Tibial nerve (tissue), 4 donors: ENCODE results near the gene CISTR. TPM values are rescaled to one million over a fixed set of nuclear protein-coding genes. Genes with fewer than 3 reads are reported as not detected.
"Not testable (repeated sequence)": the region's sequence is repeated elsewhere in the genome, so short reads cannot be mapped to it uniquely, and the experiment has no call there.

Source experiments
- DNase-seq, 2 donors: peaks; one replicate each; pipeline ENCODE4 v3.0.0-alpha.2; 2019; ENCODE audit warnings: low spot score in 2 of 2
- H3K27ac ChIP-seq, 4 donors: fragments of 200-600 bp; sonication (generic) in 3 of 4; one replicate each; pipeline ENCODE4 v1.5.1; 2017 to 2019; ENCODE audit warnings: mild to moderate bottlenecking in 1 of 4
- H3K27me3 ChIP-seq, 2 donors: fragments of 200-600 bp; sonication (generic) in 1 of 2; one replicate each; pipeline versions ENCODE4 v1.5.1 to v1.6.0; 2017 to 2019
- H3K36me3 ChIP-seq, 3 donors: fragments of 200-600 bp; sonication (generic); one replicate each; pipeline ENCODE4 v1.5.1; 2018 to 2019
- H3K4me1 ChIP-seq, 4 donors: fragments of 200-600 bp; sonication (generic) in 3 of 4; one replicate each; pipeline ENCODE4 v1.5.1; 2017 to 2019
- H3K4me3 ChIP-seq, 4 donors: fragments of 200-600 bp; sonication (generic) in 3 of 4; one replicate each; pipeline ENCODE4 v1.5.1; 2017 to 2019; ENCODE audit warnings: mild to moderate bottlenecking in 1 of 4, moderate library complexity in 1 of 4
- H3K9me3 ChIP-seq, 4 donors: fragments of 200-600 bp; sonication (generic) in 3 of 4; one replicate each; pipeline ENCODE4 v1.5.1; 2017 to 2019
- CTCF ChIP-seq, 5 experiments: fragments of 200-600 bp in 3 of 5; fragments of 450-650 bp in 2 of 5; sonication (generic) in 3 of 5; IDR thresholded peaks; one replicate each; pipeline ENCODE4 v1.5.1; 2016 to 2019; ENCODE audit warnings: antibody characterized with exemption in 5 of 5, mild to moderate bottlenecking in 3 of 5, moderate library complexity in 2 of 5
- EP300 ChIP-seq, 2 donors: sonication (generic); formaldehyde crosslinking; IDR thresholded peaks; one replicate each; pipeline ENCODE4 v1.6.1; 2017; ENCODE audit warnings: antibody characterized with exemption in 2 of 2, mild to moderate bottlenecking in 1 of 2
- POLR2A ChIP-seq, 2 donors: fragments of 450-650 bp; IDR thresholded peaks; one replicate each; pipeline ENCODE4 v1.6.1; 2017; ENCODE audit warnings: antibody characterized with exemption in 2 of 2, mild to moderate bottlenecking in 2 of 2, moderate library complexity in 2 of 2
- WGBS, 2 donors: methylation state at CpG; one replicate each; pipeline ENCODE4 v1.1.5; 2018; 5-methylcytosine and 5-hydroxymethylcytosine counted together
- total RNA-seq, 4 donors: library from RNA; depleted of rRNA; stranded (reverse); fragments of >200 nt; gene quantifications; one replicate each; pipeline ENCODE4 v1.1.0, GENCODE V29; 2016

CISTR gene
- total RNA-seq, 4 donors from 2014 or later: not detected

DNA sequence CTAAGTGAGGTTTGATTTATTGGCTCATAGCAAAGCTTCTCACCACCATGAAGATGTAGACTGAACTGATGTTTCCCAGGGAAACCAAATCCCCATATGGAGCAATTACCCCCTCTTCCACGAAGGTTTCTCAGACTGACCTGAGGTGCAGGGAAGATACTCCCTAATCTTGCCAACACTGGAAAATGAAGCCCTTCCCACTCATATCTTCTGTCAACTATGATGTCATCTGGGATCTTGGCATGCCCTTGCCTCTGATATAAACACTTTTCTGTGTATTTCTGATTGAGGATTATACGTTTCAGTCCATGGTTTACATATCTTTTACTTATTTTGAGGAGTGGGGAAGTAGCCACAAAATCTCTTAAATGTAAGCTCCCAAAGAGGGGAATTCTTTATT is 14.1 kb upstream of the CISTR start:
- Histone ChIP-seq H3K4me1 (peaks cover 0 to 10% (median 0%) of the 10 kb centered on the region in 4 donors), H3K9me3 (no peaks in the 10 kb centered on the region), H3K4me3 (no peak overlapping the region), H3K27me3 (peaks cover 0 to 42% of the 10 kb centered on the region in 2 donors), H3K27ac (no peak overlapping the region), H3K36me3 (no peaks in the 10 kb centered on the region)
- TF ChIP-seq POLR2A (IDR thresholded peaks at IDR 0.05) (no peak), EP300 (IDR thresholded peaks at IDR 0.05) (no peak), CTCF (IDR thresholded peaks at IDR 0.05) (no peak)
- DNase-seq: no peak
- WGBS, 2 donors: 71 to 77% methylated on average over 2 of the region's 2 CpGs

DNA sequence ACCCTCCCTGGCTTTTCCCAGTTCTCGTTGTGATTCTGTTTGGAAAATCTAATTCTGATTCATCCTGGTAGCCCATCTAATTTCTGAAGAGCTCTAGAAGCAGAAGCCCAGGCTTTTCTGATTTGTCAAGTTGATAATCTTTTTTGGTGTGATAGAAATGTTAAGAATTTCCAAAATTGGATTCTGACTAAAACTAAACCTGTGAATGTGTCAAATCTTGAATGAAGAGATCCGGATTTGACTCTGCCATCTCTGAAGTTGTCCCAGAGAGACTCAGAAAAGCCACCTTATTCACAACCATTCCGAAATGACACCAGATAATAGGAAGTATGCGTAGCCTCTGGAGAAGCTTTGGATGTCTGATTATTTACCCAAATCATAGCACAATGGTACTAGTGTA is 12.8 kb upstream of the CISTR start:
- Histone ChIP-seq H3K27me3 (peaks cover 0 to 53% of the 10 kb centered on the region in 2 donors), H3K4me3 (no peak overlapping the region), H3K27ac (no peak overlapping the region), H3K9me3 (no peaks in the 10 kb centered on the region), H3K4me1 (peaks cover 0 to 5% (median 0%) of the 10 kb centered on the region in 4 donors), H3K36me3 (no peaks in the 10 kb centered on the region)
- TF ChIP-seq POLR2A (IDR thresholded peaks at IDR 0.05) (no peak), CTCF (IDR thresholded peaks at IDR 0.05) (no peak), EP300 (IDR thresholded peaks at IDR 0.05) (no peak)
- DNase-seq: no peak
- WGBS, 2 donors: 80 to 82% methylated on average over 4 of the region's 4 CpGs

GRCh38 chr12:53762793-53763192 is 11.0 kb upstream of the CISTR start:
- H3K4me1 ChIP-seq, H3K4me3 ChIP-seq, H3K36me3 ChIP-seq, DNase-seq, H3K9me3 ChIP-seq, H3K27ac ChIP-seq: not testable (repeated sequence)
- peaks cover 0 to 71% of the 10 kb centered on the region in 2 donors for H3K27me3 ChIP-seq
- 94 to 97% methylated on average over 3 of the region's 3 CpGs for WGBS, 2 donors

DNA sequence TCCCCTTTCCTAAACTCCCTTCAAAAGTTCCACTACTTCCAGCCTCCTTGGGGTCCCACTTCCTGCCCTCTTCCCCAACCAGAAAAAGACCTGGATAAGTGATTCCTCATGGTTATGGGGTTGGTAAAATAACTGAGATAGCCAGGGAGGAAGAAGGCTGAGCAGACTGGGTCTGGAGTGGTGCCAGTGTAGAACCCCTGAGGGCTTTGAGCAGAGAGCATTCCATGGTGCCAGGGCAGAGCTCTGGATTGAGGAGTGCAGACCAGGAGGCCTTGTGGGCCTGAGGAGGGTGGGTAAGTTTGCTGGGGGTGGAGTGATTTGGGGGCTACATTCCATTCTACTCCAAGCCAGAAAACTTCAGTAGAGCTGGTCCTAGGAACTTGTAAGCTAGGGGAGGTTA is 9.5 kb upstream of the CISTR start:
- H3K4me1 ChIP-seq: peaks cover 0 to 5% (median 0%) of the 10 kb centered on the region in 4 donors
- peaks cover 0 to 84% of the 10 kb centered on the region in 2 donors for H3K27me3 ChIP-seq
- H3K27ac ChIP-seq: no peak overlapping the region
- no peak overlapping the region for H3K4me3 ChIP-seq
- TF ChIP-seq EP300 (IDR thresholded peaks at IDR 0.05) (no peak), POLR2A (IDR thresholded peaks at IDR 0.05) (no peak), CTCF (IDR thresholded peaks at IDR 0.05) (no peak)
- no peak for DNase-seq
- no peaks in the 10 kb centered on the region for H3K36me3 ChIP-seq
- no peaks in the 10 kb centered on the region for H3K9me3 ChIP-seq

DNA sequence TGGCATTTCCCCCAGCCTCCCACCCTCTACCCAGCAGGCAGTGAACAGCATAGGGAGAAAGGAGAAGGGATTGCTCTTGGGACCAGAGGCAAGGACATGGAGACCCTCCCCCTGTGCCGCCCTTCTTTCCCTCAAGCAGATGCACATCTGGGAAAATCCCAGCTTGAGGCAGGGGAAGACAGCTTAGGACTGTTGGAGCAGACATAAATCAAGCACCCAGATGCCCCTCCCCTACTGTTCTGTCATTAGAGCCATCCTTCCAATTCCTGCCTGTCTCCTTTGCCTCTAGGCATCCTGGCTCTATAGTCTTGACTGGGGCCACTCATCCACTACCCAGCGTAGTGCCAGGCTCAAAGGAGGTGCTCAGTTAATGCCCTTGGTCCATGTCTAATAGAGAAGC is 7.5 kb upstream of the CISTR start:
- Histone ChIP-seq H3K4me3 (no peak overlapping the region), H3K36me3 (no peaks in the 10 kb centered on the region), H3K9me3 (no peaks in the 10 kb centered on the region), H3K27me3 (peaks cover 0 to 82% of the 10 kb centered on the region in 2 donors), H3K4me1 (peaks cover 0 to 10% (median 0%) of the 10 kb centered on the region in 4 donors), H3K27ac (no peak overlapping the region)
- 64 to 78% methylated on average over 2 of the region's 2 CpGs for WGBS, 2 donors
- no peak for DNase-seq
- TF ChIP-seq POLR2A (IDR thresholded peaks at IDR 0.05): no peak
- no peak for TF ChIP-seq CTCF (IDR thresholded peaks at IDR 0.05)
- TF ChIP-seq EP300 (IDR thresholded peaks at IDR 0.05): no peak

DNA sequence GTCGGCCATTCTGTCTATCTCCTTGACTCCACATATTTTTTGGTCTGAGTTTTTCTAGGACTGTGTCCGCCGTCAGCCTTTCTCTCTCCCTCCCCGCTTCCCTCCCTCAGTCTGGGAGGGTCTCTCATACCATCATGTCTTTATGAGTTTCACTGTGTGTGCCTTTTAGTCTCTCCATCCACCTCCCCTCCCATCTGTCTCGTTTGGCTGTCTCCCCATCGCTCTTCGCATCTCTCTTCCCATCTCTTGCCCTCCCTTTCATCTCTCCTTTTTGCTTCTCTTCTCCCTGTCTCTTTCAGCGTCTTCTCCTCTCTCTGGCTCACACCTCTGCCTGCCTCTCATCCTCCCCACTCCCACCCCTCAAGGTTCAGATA is 6.9 kb upstream of the CISTR start:
- Histone ChIP-seq H3K27me3 (peaks cover 0 to 82% of the 10 kb centered on the region in 2 donors), H3K9me3 (no peaks in the 10 kb centered on the region), H3K4me1 (peaks cover 0 to 10% (median 0%) of the 10 kb centered on the region in 4 donors), H3K27ac (no peak overlapping the region), H3K4me3 (no peak overlapping the region), H3K36me3 (no peaks in the 10 kb centered on the region)
- DNase-seq: no peak
- WGBS, 2 donors: 36 to 40% methylated on average over 8 of the region's 8 CpGs
- TF ChIP-seq EP300 (IDR thresholded peaks at IDR 0.05) (no peak), POLR2A (IDR thresholded peaks at IDR 0.05) (no peak), CTCF (IDR thresholded peaks at IDR 0.05) (no peak)
